ENCODE data around the gene LYPD6B. TPM values are rescaled to one million over a fixed set of nuclear protein-coding genes. Genes with fewer than 3 reads are reported as not detected.

LYPD6B gene
- total and polyA plus RNA-seq, 2 donors (not counting 1 experiment from before 2014, with no cell fraction given), result 1.5 to 2.7 TPM

GRCh38 chr2:149036507-149037293 is 1.8 kb upstream of the LYPD6B start:
- intact Hi-C loops (cut with micrococcal nuclease), result no loop called here

More at GRCh38 chr2:149036507-149037293, 1.8 kb upstream of the LYPD6B start:
- Mint-ChIP-seq H3K27me3 (peaks cover 14% of the 10 kb centered on the region), H3K4me3 (peak overlapping the region; percentile 21), H3K4me1 (peaks cover 24% of the 10 kb centered on the region), H3K9me3 (ENCODE audit: insufficient read depth) (no peaks in the 10 kb centered on the region), H3K27ac (peak overlapping the region; percentile 66)
- Histone ChIP-seq H3K36me3 (replicated peaks in 1 of 2; ENCODE audit: control extremely low read depth in 1 of 2, control insufficient read depth in 1 of 2, extremely low read depth in 1 of 2, insufficient read depth in 2 of 2, low read length in 1 of 2) (no peaks in the 10 kb centered on the region), H3K4me2 (replicated peaks; ENCODE audit: low read depth, low read length, poor library complexity, severe bottlenecking) (no peak overlapping the region), H3K4me1 (ENCODE audit: control insufficient read depth in 2 of 2, insufficient read depth in 2 of 2, low read length in 2 of 2) (peaks cover 11 to 27% of the 10 kb centered on the region in 2 donors), H3K9me3 (ENCODE audit: control extremely low read depth in 1 of 3, control insufficient read depth in 2 of 3, insufficient read depth in 1 of 3, low read length in 2 of 3) (no peaks in the 10 kb centered on the region), H3K9ac (ENCODE audit: low read length) (no peak overlapping the region), H3K27me3 (replicated peaks in 1 of 4; ENCODE audit: control extremely low read depth in 1 of 4, control insufficient read depth in 3 of 4, insufficient read depth in 4 of 4, low read length in 3 of 4) (peaks cover 0 to 17% (median 8%) of the 10 kb centered on the region in 4 experiments), H3K27ac (ENCODE audit: low read length in 2 of 2) (no peak overlapping the region), H3K4me3 (ENCODE audit: control extremely low read depth in 1 of 5, extremely low read depth in 1 of 5, insufficient read depth in 1 of 5, low read depth in 2 of 5, low read length in 4 of 5) (no peak overlapping the region), H4K20me1 (ENCODE audit: control insufficient read depth, insufficient read depth, low read length, poor library complexity, severe bottlenecking) (no peaks in the 10 kb centered on the region), H3K79me2 (ENCODE audit: control insufficient read depth, insufficient read depth, low read length) (no peaks in the 10 kb centered on the region), H2AFZ (ENCODE audit: insufficient read depth, low read depth, low read length, poor library complexity, severe bottlenecking) (no peak overlapping the region)
- ATAC-seq (ENCODE audit: low read depth) (peak; percentile 50), DNase-seq (peak; percentile 22)
- ChIA-PET CTCF (interaction anchor here (5.1 to 6.4 kb wide), 2 partner anchors 19 kb away, joined by 38 to 54 read pairs; no protein-coding TSS in a partner anchor), POLR2A (no interaction called here)
- TF ChIP-seq, protein P1, sequence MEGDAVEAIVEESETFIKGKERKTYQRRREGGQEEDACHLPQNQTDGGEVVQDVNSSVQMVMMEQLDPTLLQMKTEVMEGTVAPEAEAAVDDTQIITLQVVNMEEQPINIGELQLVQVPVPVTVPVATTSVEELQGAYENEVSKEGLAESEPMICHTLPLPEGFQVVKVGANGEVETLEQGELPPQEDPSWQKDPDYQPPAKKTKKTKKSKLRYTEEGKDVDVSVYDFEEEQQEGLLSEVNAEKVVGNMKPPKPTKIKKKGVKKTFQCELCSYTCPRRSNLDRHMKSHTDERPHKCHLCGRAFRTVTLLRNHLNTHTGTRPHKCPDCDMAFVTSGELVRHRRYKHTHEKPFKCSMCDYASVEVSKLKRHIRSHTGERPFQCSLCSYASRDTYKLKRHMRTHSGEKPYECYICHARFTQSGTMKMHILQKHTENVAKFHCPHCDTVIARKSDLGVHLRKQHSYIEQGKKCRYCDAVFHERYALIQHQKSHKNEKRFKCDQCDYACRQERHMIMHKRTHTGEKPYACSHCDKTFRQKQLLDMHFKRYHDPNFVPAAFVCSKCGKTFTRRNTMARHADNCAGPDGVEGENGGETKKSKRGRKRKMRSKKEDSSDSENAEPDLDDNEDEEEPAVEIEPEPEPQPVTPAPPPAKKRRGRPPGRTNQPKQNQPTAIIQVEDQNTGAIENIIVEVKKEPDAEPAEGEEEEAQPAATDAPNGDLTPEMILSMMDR (IDR thresholded peaks at IDR 0.05), result no peak
- no peak for TF ChIP-seq EZH2 (IDR thresholded peaks at IDR 0.05; ENCODE audit: borderline replicate concordance, insufficient read depth, low read depth, low read length, poor library complexity, severe bottlenecking)
- 53% methylated on average over 3 of the region's 4 CpGs for WGBS (ENCODE audit: insufficient coverage)

Measured in B cell (primary cell).